Uterus (tissue), 2 donors: Measurements from ENCODE around the gene TRAF2.

Experiments
- CTCF ChIP-seq, 4 experiments: fragments of 200-600 bp in 2 of 4; fragments of 450-650 bp in 2 of 4; sonication (generic) in 2 of 4; IDR thresholded peaks; one replicate each; pipeline ENCODE4 v1.5.1; 2016 to 2019; ENCODE audit warnings: antibody characterized with exemption in 4 of 4, mild to moderate bottlenecking in 2 of 4, moderate library complexity in 1 of 4
- POLR2A ChIP-seq, 2 donors: fragments of 450-650 bp; IDR thresholded peaks; one replicate each; pipeline ENCODE4 v1.6.1; 2016; ENCODE audit warnings: antibody characterized with exemption in 2 of 2, mild to moderate bottlenecking in 1 of 2, moderate library complexity in 1 of 2

GRCh38 chr9:136885950-136886578, at the start of gene TRAF2:
- TF ChIP-seq POLR2A (IDR thresholded peaks at IDR 0.05) (peak; percentile 27 to 30), CTCF (IDR thresholded peaks at IDR 0.05) (peak in 1 of 4 experiments; percentile 4)
